Astrocyte of the spinal cord (primary cell): Measurements from ENCODE around the gene RNF5.

Source experiments
- DNase-seq: peaks from one replicate; pipeline ENCODE4 v3.0.0; 2011; ENCODE audit warnings: low read depth, low spot score
- H3K4me3 ChIP-seq: 2 replicates; pipeline ENCODE4 v1.5.1; 2011; ENCODE audit warnings: low read depth, mild to moderate bottlenecking, low read length, moderate library complexity
- CTCF ChIP-seq: IDR thresholded peaks from 2 replicates; pipeline ENCODE4 v1.5.1; 2012; ENCODE audit warnings: low read depth, mild to moderate bottlenecking, low read length, inconsistent platforms
- in situ Hi-C: cut with HindIII; loops from 2 replicates; pipeline ENCODE4 v1.10.0; 2017; ENCODE audit warnings: low sequenced_read_pairs

The RNF5 gene

GRCh38 chr6:32164295-32164694 is 13.9 kb upstream of the RNF5 start, which contains the start of gene EGFL8:
Gene EGFL8, plus strand, starts transcription at chr6:32164595. Its CDS starts 1,571 bp downstream, at chr6:32166166.
- no peak for DNase-seq
- in situ Hi-C loops, result no loop called here
- no peak within 1 kb of the TSS for H3K4me3 ChIP-seq
- TF ChIP-seq CTCF, result no peak

DNA sequence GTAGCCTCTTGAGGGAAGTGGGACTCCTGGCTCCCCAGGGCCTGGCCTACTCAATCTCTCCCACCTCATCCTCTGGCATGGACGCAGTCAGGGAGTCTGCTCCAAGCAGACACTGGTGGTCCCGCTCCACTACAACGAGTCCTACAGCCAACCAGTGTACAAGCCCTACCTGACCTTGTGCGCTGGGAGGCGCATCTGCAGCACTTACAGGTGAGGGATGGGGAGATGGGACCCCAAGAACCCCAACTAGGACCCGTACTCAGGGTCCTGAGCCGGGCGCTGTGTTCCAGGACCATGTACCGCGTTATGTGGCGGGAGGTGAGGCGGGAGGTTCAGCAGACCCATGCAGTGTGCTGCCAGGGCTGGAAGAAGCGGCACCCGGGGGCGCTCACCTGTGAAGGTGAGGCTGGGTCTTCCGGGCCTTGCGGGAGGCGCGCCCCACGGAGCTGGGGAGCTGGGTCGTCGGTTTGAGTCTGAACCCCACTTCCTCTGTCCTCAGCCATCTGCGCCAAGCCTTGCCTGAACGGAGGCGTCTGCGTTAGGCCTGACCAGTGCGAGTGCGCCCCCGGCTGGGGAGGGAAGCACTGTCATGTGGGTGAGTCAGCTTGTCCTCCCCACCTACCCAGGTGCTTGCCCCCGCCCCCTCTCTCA is 11.7 kb upstream of the RNF5 start:
- DNase-seq, result no peak
- no peak for TF ChIP-seq CTCF
- no peak overlapping the region for H3K4me3 ChIP-seq
- in situ Hi-C loops, result no loop called here

DNA sequence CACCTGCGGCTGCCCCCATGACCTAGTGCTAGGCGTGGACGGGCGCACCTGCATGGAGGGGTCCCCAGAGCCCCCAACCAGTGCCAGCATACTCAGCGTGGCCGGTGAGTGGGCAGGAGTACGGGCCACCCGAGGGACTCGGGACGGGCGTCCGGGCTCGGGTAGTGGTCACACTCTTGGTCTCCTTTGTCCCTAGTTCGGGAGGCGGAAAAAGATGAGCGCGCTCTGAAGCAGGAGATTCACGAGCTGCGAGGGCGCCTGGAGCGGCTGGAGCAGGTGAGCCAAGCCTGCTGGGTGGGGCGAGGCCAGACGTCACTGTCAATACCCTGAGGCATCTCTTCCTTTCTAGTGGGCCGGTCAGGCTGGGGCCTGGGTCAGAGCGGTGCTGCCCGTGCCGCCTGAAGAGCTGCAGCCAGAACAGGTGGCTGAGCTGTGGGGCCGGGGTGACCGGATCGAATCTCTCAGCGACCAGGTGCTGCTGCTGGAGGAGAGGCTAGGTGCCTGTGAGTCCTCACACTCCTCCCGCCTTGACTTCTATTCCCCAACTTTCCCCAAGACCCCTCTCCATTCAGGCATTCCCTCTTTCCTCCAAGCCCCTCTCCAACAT is 10.9 kb upstream of the RNF5 start:
- H3K4me3 ChIP-seq, result no peak overlapping the region
- in situ Hi-C loops, result no loop called here
- no peak for DNase-seq
- TF ChIP-seq CTCF, result no peak

GRCh38 chr6:32167761-32168262 is 10.4 kb upstream of the RNF5 start:
- TF ChIP-seq CTCF, result no peak
- no peak for DNase-seq
- no peak overlapping the region for H3K4me3 ChIP-seq
- in situ Hi-C loops, result no loop called here

DNA sequence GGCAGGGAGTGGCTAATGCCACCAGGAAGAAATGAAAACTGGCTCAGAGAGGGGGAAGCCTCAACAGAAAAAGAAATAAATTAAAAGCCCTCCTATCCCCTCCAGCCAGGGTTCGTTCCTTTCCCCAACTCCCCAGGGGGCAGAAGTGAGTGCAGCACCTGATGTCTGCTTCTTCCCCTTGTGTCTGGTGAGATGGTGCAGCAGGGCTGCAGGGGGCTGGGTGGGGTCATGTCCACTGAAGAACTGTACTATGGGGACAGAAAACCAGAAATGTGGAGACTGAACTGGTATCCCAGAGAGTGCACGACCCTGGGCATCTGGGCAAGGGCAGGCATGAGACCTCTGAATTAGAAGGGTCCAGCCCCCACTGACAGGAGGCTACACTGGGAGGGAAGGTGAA is 9.9 kb upstream of the RNF5 start:
- no peak for DNase-seq
- H3K4me3 ChIP-seq, result no peak overlapping the region
- TF ChIP-seq CTCF, result no peak
- in situ Hi-C loops, result no loop called here

GRCh38 chr6:32168807-32169591 is 9.2 kb upstream of the RNF5 start:
- DNase-seq, result no peak
- H3K4me3 ChIP-seq, result no peak overlapping the region

More at GRCh38 chr6:32168807-32169591, 9.2 kb upstream of the RNF5 start:
- in situ Hi-C loops, result no loop called here
- TF ChIP-seq CTCF, result no peak
